GM12865 (cell line): ENCODE measurements around the gene ANO9.
A peak's percentile ranks its signal among the peaks of the same experiment; 100 is the strongest.

Experiments used
- DNase-seq: peaks from one replicate; pipeline ENCODE4 v3.0.0; 2010; ENCODE audit warnings: low read depth
- H3K4me3 ChIP-seq: 2 replicates; pipeline ENCODE4 v1.5.1; 2011; ENCODE audit warnings: mild to moderate bottlenecking, low read depth, low read length, control low read depth
- TF ChIP-seq, protein P1 (sequence below): IDR thresholded peaks from 2 replicates; pipeline ENCODE4 v1.5.1; 2011; ENCODE audit warnings: low read length, control low read depth, low read depth, inconsistent platforms; ENCODE audit not compliant: insufficient read depth; ENCODE audit errors: missing control alignments

ANO9 gene, protein sequence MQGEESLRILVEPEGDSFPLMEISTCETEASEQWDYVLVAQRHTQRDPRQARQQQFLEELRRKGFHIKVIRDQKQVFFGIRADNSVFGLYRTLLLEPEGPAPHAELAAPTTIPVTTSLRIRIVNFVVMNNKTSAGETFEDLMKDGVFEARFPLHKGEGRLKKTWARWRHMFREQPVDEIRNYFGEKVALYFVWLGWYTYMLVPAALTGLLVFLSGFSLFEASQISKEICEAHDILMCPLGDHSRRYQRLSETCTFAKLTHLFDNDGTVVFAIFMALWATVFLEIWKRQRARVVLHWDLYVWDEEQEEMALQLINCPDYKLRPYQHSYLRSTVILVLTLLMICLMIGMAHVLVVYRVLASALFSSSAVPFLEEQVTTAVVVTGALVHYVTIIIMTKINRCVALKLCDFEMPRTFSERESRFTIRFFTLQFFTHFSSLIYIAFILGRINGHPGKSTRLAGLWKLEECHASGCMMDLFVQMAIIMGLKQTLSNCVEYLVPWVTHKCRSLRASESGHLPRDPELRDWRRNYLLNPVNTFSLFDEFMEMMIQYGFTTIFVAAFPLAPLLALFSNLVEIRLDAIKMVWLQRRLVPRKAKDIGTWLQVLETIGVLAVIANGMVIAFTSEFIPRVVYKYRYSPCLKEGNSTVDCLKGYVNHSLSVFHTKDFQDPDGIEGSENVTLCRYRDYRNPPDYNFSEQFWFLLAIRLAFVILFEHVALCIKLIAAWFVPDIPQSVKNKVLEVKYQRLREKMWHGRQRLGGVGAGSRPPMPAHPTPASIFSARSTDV

DNA sequence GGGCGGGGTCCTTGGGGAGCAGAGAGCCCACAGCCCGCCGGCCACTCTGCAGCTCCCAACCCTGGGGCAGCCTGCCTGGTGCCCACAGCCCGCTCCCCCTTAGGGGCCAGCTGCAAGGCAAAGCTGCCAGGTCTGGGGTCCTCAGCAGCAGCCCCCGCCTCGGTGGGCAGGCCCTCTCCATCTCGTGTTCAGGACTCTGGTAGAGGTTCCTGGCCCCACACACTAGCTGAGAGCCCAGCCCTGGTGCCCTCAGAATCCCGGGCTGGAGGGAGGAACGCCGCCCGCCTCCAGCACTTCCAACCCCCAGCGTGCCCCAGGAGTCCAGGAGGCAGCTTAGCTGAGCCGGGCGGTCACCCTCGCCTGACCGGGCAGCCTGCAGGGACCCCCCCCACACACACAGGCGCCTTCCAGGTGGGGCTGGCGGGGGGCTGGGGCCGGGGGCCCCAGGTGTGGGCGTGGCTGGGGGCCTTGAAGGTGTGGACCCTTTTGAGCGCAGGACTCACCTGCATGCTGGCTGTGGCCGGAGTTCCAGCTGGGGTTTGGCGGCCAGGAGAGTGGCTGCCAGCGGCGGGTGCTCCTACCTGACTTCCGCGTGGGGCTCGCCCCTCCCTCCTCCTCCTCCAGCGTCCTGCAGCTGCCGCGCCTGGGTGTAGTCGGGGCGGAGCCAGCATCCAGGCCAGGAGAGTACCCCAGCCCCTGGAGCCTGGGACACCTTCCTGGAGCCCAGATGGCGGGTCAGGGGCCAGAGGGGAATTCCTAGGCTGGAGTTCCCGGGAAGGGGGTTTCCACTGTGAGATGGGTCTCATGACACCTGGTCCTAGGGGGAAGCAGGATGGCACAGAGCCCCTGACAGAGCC is at the start of gene ANO9:
Gene ANO9 (minus strand): TSS at position 594 of the 857 bp plus-strand sequence. CDS start 85 bp downstream, at position 509.
- peak; percentile 80 for DNase-seq
- TF ChIP-seq, protein P1, sequence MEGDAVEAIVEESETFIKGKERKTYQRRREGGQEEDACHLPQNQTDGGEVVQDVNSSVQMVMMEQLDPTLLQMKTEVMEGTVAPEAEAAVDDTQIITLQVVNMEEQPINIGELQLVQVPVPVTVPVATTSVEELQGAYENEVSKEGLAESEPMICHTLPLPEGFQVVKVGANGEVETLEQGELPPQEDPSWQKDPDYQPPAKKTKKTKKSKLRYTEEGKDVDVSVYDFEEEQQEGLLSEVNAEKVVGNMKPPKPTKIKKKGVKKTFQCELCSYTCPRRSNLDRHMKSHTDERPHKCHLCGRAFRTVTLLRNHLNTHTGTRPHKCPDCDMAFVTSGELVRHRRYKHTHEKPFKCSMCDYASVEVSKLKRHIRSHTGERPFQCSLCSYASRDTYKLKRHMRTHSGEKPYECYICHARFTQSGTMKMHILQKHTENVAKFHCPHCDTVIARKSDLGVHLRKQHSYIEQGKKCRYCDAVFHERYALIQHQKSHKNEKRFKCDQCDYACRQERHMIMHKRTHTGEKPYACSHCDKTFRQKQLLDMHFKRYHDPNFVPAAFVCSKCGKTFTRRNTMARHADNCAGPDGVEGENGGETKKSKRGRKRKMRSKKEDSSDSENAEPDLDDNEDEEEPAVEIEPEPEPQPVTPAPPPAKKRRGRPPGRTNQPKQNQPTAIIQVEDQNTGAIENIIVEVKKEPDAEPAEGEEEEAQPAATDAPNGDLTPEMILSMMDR, result no peak
- H3K4me3 ChIP-seq, result peak within 1 kb of the TSS; percentile 79

DNA sequence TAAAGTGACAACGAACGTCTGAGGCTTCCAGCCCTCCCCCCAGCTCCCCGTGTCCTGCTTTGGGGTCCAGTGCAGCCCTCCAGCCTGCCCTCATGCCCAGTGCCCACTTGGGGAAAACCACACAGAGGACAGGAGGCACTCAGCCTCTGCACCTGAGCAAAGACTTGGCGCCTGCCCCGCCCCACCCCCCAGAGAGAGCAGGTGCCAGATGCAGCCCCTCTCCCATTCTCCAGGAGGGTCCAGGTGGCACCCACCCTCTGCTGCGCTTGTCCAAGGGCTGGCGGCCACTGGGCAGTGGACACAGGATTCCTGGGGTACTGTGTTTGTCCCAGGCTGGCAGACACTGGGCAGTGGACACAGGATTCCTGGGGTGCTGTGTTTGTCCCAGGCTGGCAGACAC is 49.5 kb upstream of the ANO9 start:
- DNase-seq, result no peak
- TF ChIP-seq, protein P1, result no peak
- no peak overlapping the region for H3K4me3 ChIP-seq

DNA sequence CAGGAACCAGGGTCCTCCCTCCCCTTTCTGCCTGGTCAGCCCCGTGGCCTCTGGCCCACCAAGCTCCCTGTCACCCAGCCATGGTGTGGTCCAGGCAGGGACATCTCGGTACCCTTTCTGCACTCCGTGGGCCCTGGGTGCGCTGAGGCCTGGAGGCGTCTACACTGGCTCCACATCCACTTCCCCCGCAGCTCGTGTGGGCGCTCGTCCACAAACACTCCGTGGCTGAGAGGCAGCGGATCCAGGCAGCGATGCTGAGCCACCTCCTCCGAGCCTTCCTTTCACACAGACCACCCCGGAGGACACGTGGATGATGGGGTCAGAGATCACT is 49.1 kb upstream of the ANO9 start:
- H3K4me3 ChIP-seq, result no peak overlapping the region
- DNase-seq, result no peak
- TF ChIP-seq, protein P1, result no peak

- DNase-seq, result no peak
- TF ChIP-seq, protein P1, result no peak
- no peak overlapping the region for H3K4me3 ChIP-seq
These were observed 48.5 kb upstream of the ANO9 start for GRCh38 chr11:490186-490929.

- DNase-seq, result no peak
- TF ChIP-seq, protein P1, result no peak
- H3K4me3 ChIP-seq, result no peak overlapping the region
These were observed 47.9 kb upstream of the ANO9 start for GRCh38 chr11:489610-490185.

GRCh38 chr11:488992-489391 is 47.2 kb upstream of the ANO9 start:
- TF ChIP-seq, protein P1, result no peak
- DNase-seq, result no peak
- no peak overlapping the region for H3K4me3 ChIP-seq
